Neural progenitor cell (in vitro differentiated cells): Measurements from ENCODE around the gene EPDR1. TPM values are rescaled to one million over a fixed set of nuclear protein-coding genes. Genes with fewer than 3 reads are reported as not detected.

Experiments
- DNase-seq: peaks from one replicate; pipeline ENCODE4 v3.0.0-alpha.2; 2016; ENCODE audit warnings: low spot score
- H2AFZ ChIP-seq: fragments of 200-600 bp; sonication (generic); replicated peaks from 2 replicates; pipeline ENCODE4 v1.6.1; 2016; ENCODE audit warnings: antibody characterized with exemption
- H3F3A ChIP-seq: fragments of 200-600 bp; sonication (generic); 2 replicates; pipeline ENCODE4 v1.6.1; 2016; ENCODE audit warnings: antibody characterized with exemption, low read depth
- H3K27ac ChIP-seq: fragments of 200-600 bp; sonication (generic); 2 replicates; pipeline ENCODE4 v1.5.1; 2016; ENCODE audit warnings: mild to moderate bottlenecking
- H3K27me3 ChIP-seq: fragments of 200-600 bp; sonication (generic); 2 replicates; pipeline ENCODE4 v1.6.1; 2016; ENCODE audit warnings: mild to moderate bottlenecking, moderate library complexity
- H3K36me3 ChIP-seq: fragments of 200-600 bp; sonication (generic); 2 replicates; pipeline ENCODE4 v1.5.1; 2016
- H3K4me1 ChIP-seq: fragments of 200-600 bp; sonication (generic); 2 replicates; pipeline ENCODE4 v1.6.1; 2016; ENCODE audit warnings: mixed run types
- H3K4me2 ChIP-seq: fragments of 200-600 bp; sonication (generic); 2 replicates; pipeline ENCODE4 v1.6.1; 2016
- H3K4me3 ChIP-seq: fragments of 200-600 bp; sonication (generic); 2 replicates; pipeline ENCODE4 v1.5.1; 2016
- H3K79me2 ChIP-seq: fragments of 200-600 bp; sonication (generic); 2 replicates; pipeline ENCODE4 v1.6.1; 2016; ENCODE audit warnings: low read depth
- H3K9ac ChIP-seq: fragments of 200-600 bp; sonication (generic); 2 replicates; pipeline ENCODE4 v1.6.1; 2016
- H3K9me3 ChIP-seq: fragments of 200-600 bp; sonication (generic); 2 replicates; pipeline ENCODE4 v1.5.1; 2016; ENCODE audit warnings: low read depth
- H4K20me1 ChIP-seq: fragments of 200-600 bp; sonication (generic); 2 replicates; pipeline ENCODE4 v1.6.1; 2016; ENCODE audit warnings: low read depth
- H3K27ac Mint-ChIP-seq: 3 replicates; pipeline ENCODE4 v1.8.0; 2021; ENCODE audit warnings: mixed read lengths
- H3K27me3 Mint-ChIP-seq: 2 replicates; pipeline ENCODE4 v1.8.0; 2022; ENCODE audit warnings: low read depth, mild to moderate bottlenecking, inconsistent platforms, moderate library complexity, mixed read lengths; ENCODE audit not compliant: insufficient read depth
- H3K36me3 Mint-ChIP-seq: 3 replicates; pipeline ENCODE4 v1.8.0; 2021; ENCODE audit warnings: mixed read lengths
- H3K4me1 Mint-ChIP-seq: 3 replicates; pipeline ENCODE4 v1.8.0; 2021; ENCODE audit warnings: mixed read lengths
- H3K4me3 Mint-ChIP-seq: 3 replicates; pipeline ENCODE4 v1.8.0; 2021; ENCODE audit warnings: mild to moderate bottlenecking, moderate library complexity, mixed read lengths
- H3K9me3 Mint-ChIP-seq: 3 replicates; pipeline ENCODE4 v1.8.0; 2020; ENCODE audit warnings: mixed read lengths
- CTCF ChIP-seq: fragments of 200-600 bp; sonication (generic); IDR thresholded peaks from 2 replicates; pipeline ENCODE4 v1.5.1; 2017; ENCODE audit warnings: antibody characterized with exemption, mild to moderate bottlenecking
- EZH2 ChIP-seq: fragments of 200-600 bp; sonication (generic); IDR thresholded peaks from 2 replicates; pipeline ENCODE4 v1.6.1; 2017; ENCODE audit warnings: antibody characterized with exemption, mild to moderate bottlenecking, moderate library complexity
- EZH2phosphoT487 ChIP-seq: fragments of 200-600 bp; sonication (generic); IDR thresholded peaks from 2 replicates; pipeline ENCODE4 v1.6.1; 2017; ENCODE audit warnings: antibody characterized with exemption
- total RNA-seq: library from RNA; depleted of rRNA; stranded (reverse); fragments of >200 nt; gene quantifications from 2 replicates; pipeline ENCODE4 v1.2.3, GENCODE V29; 2015; ENCODE audit warnings: low replicate concordance

The EPDR1 gene
- total RNA-seq, 1 donor from 2014 or later, result 6.8 TPM

- H3K27ac Mint-ChIP-seq, result peak overlapping the region; percentile 84
- no peak overlapping the region for H2AFZ ChIP-seq
- peaks cover 3% of the 10 kb centered on the region for H4K20me1 ChIP-seq
- TF ChIP-seq EZH2 (no peak), CTCF (no peak), EZH2phosphoT487 (no peak)
- no peaks in the 10 kb centered on the region for H3K36me3 Mint-ChIP-seq
- H3K9me3 Mint-ChIP-seq, result no peaks in the 10 kb centered on the region
- no peak overlapping the region for H3K27ac ChIP-seq
- no peaks in the 10 kb centered on the region for H3F3A ChIP-seq
- H3K27me3 Mint-ChIP-seq, result peaks cover 3% of the 10 kb centered on the region
- H3K9me3 ChIP-seq, result no peaks in the 10 kb centered on the region
- peaks cover 38% of the 10 kb centered on the region for H3K4me1 Mint-ChIP-seq
- H3K27me3 ChIP-seq, result no peaks in the 10 kb centered on the region
- peaks cover 9% of the 10 kb centered on the region for H3K4me1 ChIP-seq
- no peaks in the 10 kb centered on the region for H3K36me3 ChIP-seq
- no peak overlapping the region for H3K4me3 Mint-ChIP-seq
- H3K79me2 ChIP-seq, result no peaks in the 10 kb centered on the region
- no peak for DNase-seq
- no peak overlapping the region for H3K4me2 ChIP-seq
- no peak overlapping the region for H3K9ac ChIP-seq
- no peak overlapping the region for H3K4me3 ChIP-seq
Measured at GRCh38 chr7:37943905-37944736, 23.7 kb downstream of the EPDR1 start.

- peaks cover 3% of the 10 kb centered on the region for H3K27me3 Mint-ChIP-seq
- no peaks in the 10 kb centered on the region for H3K27me3 ChIP-seq
- H3K9ac ChIP-seq, result no peak overlapping the region
- H3K27ac ChIP-seq, result no peak overlapping the region
- H3K9me3 Mint-ChIP-seq, result no peaks in the 10 kb centered on the region
- H3F3A ChIP-seq, result no peaks in the 10 kb centered on the region
- H2AFZ ChIP-seq, result no peak overlapping the region
- no peaks in the 10 kb centered on the region for H3K36me3 Mint-ChIP-seq
- no peak overlapping the region for H3K4me2 ChIP-seq
- peaks cover 9% of the 10 kb centered on the region for H3K4me1 ChIP-seq
- peaks cover 3% of the 10 kb centered on the region for H4K20me1 ChIP-seq
- H3K27ac Mint-ChIP-seq, result peak overlapping the region; percentile 84
- H3K79me2 ChIP-seq, result no peaks in the 10 kb centered on the region
- H3K4me3 ChIP-seq, result no peak overlapping the region
- peaks cover 38% of the 10 kb centered on the region for H3K4me1 Mint-ChIP-seq
- DNase-seq, result no peak
- H3K36me3 ChIP-seq, result no peaks in the 10 kb centered on the region
- no peaks in the 10 kb centered on the region for H3K9me3 ChIP-seq
- no peak overlapping the region for H3K4me3 Mint-ChIP-seq
- TF ChIP-seq CTCF (no peak), EZH2 (no peak), EZH2phosphoT487 (no peak)
Measured at GRCh38 chr7:37944737-37945054, 24.3 kb downstream of the EPDR1 start.

GRCh38 chr7:37945336-37945735 is 24.9 kb downstream of the EPDR1 start:
- H3K4me3 ChIP-seq, result no peak overlapping the region
- H2AFZ ChIP-seq, result no peak overlapping the region
- Mint-ChIP-seq H3K4me1 (peaks cover 38% of the 10 kb centered on the region), H3K27ac (no peak overlapping the region), H3K4me3 (no peak overlapping the region), H3K9me3 (no peaks in the 10 kb centered on the region), H3K36me3 (no peaks in the 10 kb centered on the region), H3K27me3 (peaks cover 3% of the 10 kb centered on the region)
- no peaks in the 10 kb centered on the region for H3K27me3 ChIP-seq
- peaks cover 9% of the 10 kb centered on the region for H3K4me1 ChIP-seq
- H4K20me1 ChIP-seq, result peaks cover 3% of the 10 kb centered on the region
- H3K4me2 ChIP-seq, result no peak overlapping the region
- no peaks in the 10 kb centered on the region for H3F3A ChIP-seq
- TF ChIP-seq CTCF (no peak), EZH2phosphoT487 (no peak), EZH2 (no peak)
- no peak overlapping the region for H3K9ac ChIP-seq
- no peak overlapping the region for H3K27ac ChIP-seq
- H3K9me3 ChIP-seq, result no peaks in the 10 kb centered on the region
- no peaks in the 10 kb centered on the region for H3K36me3 ChIP-seq
- no peaks in the 10 kb centered on the region for H3K79me2 ChIP-seq
- DNase-seq, result no peak
